HG02870 (cell line): ENCODE measurements around the gene RAB36.

ENCODE experiments used
- ATAC-seq: cut with Tn5 transposase; IDR thresholded peaks from one replicate; pipeline ENCODE4 v1.9.1; 2021; ENCODE audit warnings: mild to moderate bottlenecking, moderate library complexity; ENCODE audit not compliant: unreplicated experiment

The RAB36 gene

DNA sequence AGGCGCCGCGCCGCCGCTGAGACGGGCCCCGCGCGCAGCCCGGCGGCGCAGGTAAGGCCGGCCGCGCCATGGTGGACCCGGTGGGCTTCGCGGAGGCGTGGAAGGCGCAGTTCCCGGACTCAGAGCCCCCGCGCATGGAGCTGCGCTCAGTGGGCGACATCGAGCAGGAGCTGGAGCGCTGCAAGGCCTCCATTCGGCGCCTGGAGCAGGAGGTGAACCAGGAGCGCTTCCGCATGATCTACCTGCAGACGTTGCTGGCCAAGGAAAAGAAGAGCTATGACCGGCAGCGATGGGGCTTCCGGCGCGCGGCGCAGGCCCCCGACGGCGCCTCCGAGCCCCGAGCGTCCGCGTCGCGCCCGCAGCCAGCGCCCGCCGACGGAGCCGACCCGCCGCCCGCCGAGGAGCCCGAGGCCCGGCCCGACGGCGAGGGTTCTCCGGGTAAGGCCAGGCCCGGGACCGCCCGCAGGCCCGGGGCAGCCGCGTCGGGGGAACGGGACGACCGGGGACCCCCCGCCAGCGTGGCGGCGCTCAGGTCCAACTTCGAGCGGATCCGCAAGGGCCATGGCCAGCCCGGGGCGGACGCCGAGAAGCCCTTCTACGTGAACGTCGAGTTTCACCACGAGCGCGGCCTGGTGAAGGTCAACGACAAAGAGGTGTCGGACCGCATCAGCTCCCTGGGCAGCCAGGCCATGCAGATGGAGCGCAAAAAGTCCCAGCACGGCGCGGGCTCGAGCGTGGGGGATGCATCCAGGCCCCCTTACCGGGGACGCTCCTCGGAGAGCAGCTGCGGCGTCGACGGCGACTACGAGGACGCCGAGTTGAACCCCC is 35.8 kb downstream of the RAB36 start:
- ATAC-seq: no peak

DNA sequence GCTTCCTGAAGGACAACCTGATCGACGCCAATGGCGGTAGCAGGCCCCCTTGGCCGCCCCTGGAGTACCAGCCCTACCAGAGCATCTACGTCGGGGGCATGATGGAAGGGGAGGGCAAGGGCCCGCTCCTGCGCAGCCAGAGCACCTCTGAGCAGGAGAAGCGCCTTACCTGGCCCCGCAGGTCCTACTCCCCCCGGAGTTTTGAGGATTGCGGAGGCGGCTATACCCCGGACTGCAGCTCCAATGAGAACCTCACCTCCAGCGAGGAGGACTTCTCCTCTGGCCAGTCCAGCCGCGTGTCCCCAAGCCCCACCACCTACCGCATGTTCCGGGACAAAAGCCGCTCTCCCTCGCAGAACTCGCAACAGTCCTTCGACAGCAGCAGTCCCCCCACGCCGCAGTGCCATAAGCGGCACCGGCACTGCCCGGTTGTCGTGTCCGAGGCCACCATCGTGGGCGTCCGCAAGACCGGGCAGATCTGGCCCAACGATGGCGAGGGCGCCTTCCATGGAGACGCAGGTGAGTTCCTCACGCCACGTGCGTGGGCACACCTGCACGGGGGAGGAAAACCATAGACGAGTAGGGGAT is 36.5 kb downstream of the RAB36 start:
- ATAC-seq: no peak

DNA sequence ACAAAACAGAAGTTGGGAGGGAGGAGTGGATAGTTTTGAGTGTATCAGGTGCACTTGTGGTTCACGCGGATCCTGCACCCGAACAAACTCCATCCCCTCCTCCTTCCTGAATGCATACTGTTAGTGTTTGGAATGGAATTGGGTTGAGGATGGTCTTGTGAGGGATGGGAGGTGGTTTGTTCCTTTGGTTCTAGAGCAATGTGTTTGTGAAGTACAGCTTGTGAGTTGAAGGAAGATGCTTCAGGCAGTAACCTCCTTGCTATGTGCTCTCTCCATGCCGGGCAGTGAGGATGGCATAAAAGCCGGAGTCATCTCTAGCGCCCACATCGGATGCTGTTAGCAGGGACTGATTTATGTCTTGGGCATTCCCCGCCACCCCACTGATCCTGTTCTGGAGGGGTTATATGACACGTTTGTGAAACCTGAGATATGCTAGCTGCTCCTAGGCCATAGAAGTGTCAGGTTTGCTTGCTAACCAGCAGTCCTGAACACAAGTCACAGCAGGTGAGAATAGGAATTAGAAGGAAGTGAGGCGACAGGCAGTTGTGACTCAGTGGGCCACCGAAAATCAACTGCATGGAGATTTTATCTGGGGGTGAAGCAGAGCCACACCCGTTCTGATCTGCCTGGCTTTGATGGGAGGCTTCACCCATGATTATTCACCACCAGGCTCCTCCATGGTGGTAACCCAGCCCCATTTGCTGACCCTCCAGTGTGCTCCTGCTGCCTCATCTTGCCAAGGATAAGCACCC is 37.2 kb downstream of the RAB36 start:
- ATAC-seq: no peak

DNA sequence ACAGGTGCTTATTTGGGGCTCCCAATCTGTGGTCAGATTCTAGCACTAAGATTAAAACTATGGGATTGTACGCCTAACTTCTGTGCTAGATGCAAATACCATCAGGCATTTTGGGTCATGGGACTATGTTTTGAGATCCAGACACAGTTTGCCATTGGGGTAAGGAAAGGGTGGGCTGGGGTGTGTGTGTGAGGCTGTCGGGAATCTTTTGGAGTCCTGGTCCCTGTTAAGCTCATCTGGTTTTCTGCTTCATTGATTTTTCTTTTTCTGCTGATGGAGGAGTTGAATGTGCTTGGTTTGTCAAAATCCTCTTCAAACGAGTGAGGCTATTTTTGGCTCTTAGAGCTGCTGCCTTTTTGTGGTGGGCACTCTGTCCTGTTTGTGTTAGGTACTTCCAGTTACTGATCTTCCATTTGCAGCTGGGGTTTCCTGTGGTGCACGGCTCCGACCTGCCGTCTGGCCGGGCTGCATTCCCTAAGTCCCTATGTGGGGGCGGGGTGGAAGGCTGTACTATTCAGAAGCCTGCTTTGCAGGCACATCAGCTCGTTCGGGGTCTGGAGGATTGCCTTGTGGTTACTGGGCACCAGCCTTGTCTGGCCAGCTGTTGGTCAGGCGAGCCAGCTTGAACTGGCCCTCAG is 37.9 kb downstream of the RAB36 start:
- ATAC-seq: no peak

DNA sequence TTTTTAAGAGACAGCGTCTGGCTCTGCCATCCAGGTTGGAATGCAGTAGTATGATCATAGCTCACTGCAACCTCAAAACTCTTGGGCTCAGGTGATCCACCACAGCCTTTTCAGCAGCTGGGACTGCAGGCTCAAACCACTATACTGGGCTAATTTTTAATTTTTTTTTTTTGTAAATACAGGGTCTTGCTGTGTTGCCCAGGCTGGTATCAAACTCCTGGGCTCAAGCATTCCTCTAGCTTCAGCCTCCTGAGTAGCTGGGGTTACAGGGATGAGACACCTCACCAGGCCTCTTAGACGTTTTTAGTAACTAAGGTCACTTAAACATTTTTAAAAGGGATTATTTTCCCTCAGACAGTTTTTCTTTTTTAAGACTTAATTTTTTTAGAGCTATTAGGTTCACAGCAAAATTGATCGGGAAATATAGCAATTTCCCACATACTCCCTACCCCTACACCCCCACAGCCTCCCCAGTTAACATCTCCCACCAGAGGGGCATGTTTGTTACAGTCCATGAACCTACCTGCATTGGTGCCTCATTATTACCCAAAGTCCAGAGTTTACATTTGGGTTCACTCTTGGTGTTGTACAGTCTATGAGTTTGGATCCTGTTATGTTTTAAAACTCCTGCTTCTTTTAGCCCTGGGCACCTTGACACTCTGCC is 39.0 kb downstream of the RAB36 start:
- no peak for ATAC-seq

DNA sequence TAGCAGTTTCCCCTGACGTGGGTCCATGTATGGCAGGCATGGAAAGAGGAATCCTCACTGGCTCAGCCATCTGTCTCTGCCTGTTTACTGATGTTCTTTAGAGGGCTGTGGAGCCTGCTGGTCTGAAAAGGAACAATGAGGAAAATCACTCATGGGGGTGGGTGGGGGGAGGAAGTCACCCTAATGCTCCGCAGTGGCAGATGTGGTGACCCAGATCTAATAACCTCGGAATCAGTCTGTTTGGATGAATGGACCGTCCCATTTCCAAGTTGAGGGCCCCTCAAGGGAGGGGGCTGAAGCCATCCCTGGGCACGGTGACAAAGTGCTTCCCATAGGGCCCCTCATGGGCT is 39.5 kb downstream of the RAB36 start:
- ATAC-seq: no peak

DNA sequence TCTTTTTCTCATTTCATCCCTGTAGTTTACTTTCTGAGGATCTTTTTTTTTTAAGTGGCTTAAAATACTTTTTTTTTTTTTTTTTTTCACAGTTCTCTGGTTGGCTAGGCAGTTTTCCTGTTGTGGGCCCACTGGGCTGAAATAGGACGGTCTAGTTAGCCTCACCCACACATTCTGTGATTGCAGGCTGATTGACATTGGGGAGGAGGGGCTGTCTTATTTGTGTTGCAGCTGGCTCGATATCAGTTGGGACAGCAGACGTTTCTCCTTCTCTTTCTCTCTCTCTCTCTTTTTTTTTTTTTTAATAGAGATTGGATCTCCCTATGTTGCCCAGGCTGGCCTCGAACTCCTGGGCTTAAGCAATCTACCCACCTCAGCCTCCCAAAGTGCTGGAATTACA is 41.9 kb downstream of the RAB36 start:
- ATAC-seq: no peak

DNA sequence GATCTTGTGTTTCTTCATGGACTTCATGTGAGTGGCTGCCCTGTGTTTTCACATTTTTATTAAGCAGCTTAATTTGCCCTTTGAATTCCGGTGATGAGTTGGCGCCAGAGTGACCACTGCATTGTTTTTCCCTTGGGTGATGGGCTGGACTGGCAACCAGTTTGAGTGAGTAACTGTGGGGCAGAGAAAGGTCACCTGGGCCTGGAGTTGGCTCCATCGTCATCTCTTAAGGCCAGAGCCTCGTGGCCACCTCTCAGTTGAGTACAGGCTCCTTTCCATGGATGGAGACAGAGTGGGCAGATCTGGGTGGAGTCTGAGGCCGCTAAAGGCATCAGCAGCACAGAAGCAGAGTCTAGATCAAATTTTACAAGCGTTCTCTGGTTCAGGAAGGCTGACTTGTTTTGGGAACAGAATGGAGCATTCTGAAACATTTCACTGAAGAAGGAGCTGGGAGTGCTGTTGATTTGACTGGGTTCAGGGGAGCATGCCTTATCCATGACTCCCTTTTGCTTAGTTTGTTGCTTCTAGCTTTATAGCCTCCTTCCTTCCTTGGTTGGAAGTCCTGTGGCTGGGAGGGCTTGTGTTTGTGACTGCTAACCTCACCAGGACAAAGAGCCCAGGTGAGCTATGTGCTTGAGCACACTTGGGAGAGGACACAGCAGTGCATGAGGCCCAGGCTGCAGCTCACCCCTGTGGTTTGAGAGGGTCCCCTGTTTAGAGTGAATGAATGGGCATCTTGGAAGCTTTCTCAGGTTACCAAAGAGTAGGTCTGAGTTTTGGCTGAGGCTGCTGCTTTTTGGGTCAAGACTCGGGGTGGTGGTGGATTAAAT is 42.8 kb downstream of the RAB36 start:
- ATAC-seq: no peak

DNA sequence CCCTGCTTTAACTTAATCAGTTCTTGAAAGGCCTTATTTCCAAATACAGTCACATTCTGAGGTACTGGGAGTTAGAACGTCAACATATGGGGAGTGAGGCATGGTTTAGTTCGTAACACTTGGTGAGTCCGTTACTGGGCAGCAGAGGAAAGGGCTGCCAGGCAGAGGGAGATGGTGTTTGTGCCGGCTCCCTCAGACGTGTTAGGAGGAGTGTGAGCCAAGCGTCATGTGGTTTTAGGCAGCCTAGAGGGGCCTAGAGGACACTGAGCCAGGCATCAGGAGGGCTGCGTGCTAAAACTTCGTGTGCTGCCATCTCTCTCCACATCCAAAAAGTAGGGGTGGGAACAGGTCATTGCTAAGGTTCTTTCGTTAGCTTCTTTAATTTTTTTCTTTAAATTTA is 45.2 kb downstream of the RAB36 start:
- no peak for ATAC-seq

DNA sequence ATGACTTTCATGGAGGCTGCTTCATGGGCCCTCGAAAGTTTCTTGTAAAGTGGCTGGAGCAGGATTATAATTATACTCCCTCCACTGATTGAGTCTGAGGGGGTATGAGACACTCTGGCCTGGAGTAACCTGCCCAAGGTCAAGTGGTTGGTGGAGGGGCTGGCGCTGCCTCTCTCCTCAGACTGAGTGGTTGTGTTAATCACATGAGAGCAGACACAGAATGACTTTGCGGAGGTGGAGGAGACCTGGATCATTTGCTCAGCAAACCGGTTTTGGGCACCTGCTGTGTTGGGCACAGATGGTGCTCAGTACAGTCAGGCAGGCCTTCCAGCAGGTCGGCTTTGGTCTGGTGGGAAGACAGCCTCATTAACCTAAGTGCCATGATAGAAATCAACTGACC is 46.9 kb downstream of the RAB36 start:
- ATAC-seq: no peak

DNA sequence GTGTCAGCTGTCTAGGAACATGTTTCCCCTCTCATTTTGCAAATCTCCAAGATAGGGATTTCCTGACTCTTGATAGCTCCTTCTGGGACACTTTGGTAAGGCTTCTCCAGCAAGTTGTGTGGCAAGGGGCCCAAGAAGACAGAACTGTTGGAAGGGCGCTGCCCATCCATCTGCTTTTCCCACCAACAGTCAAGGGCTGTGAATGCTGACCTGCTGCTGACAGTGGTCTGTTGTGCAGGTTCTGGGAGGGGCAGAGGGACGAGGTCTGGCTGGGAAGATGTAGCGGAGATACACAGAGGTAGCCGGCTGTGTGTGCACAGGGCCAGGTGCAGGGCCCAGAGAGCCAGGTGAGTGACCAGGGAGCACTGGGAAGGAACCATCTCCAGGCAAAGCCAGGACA is 47.3 kb downstream of the RAB36 start:
- ATAC-seq: no peak

DNA sequence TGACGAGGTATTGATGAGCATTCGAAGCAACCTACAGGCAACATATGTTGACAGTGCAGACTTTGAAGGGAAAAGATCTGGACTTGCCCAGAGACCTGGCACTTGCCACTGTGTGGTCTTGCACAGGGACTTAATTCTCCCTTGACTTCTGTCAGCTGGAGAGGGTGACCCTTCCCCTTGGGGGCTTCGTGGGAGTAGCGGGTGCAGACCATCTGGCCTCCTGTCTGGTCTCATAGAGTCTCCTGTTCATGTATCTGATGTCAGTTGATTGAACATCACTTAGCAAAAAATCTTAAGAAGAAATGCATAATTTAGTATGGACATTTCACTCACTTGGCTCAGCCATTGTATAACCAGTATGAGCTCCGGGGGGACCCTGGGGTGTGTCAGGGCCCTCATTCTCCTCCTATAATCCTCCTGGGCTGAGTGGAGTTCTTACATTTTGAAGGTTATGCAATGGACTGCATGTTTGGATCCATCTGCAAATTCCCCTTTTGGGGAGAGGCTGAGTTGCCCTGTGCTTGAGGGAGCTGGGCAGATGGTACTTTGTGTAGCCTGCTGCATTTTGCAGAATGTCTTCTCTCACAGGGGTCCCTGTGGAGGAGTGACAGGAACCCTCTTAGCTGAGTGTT is 48.0 kb downstream of the RAB36 start:
- no peak for ATAC-seq

DNA sequence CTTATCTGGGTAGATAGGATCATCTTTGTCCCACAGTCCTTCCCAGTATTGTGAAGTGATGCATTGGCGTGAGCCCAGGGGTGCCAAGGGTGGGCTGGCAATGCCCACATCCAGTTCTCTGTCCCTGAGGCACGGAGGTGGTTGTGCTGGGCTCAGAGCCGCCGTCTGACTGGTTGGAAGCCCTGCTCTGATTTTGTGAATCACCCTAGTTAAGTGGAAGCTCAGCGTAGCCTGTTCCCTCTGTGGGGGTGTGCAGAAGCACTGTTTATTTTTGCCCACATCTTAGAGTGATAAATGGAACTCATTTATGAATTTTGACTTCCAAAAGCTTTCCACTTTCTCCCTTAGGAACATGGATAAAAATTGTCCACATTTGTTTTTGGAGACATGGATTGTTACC is 48.6 kb downstream of the RAB36 start:
- ATAC-seq: no peak

DNA sequence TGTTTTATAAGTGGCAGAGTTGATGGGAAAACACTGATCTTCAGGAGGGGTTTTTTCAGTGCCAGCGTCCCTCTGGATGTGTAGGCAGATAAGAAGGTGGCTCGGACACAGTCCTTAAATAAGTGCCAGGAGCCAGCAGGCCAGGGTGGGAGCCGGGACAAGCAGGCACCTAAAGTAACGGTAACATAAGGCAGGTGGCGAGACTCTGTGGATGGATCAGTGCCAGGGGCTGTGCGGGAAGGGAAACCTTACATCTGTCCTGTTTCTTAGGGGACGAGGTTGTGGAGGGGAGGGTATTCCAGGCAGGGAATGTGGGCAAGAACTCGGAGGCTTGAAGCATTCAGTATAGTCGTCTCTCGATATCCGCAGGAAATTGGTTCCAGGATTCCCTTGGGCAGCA is 50.9 kb downstream of the RAB36 start:
- ATAC-seq: no peak

DNA sequence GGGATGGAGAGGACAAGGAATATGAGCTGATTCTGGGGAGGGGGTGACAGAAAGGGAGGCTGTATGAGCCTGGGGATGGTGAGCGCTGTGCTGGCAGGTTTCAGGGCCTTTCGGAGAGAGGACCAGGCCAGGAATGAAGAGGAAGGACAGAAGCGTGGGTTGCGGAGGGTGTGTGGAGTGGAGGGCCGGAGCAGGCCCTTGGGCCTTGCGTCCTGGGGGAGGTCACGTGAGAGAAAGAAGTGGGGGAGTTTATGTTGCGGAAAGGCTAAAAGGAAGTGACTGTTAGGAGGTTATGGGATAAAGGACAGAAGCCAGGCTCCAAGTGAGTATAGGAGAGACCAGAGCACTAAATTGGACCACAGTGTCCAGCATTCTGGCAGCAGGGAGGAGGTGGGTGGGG is 52.6 kb downstream of the RAB36 start:
- ATAC-seq: no peak

DNA sequence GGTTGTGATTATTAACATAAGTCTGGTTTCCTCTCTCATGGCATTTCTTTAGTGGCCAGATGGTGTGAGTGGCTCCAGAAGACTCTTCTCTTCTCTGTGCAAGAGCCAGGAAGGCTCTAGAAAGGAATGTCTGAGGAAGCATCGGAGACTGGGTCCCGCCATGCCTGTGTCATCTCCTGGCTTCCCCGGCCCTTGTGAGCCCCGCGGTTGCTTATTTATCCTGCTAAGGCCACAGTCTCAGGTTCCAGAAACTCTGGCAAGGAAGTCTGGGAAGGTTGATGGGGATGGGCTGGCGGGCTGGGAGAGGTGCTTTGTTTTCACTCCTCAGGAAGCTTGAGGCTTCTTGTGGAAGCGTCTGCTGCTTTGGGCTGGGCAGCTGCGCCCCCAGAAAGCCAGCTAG is 53.9 kb downstream of the RAB36 start:
- ATAC-seq: no peak

DNA sequence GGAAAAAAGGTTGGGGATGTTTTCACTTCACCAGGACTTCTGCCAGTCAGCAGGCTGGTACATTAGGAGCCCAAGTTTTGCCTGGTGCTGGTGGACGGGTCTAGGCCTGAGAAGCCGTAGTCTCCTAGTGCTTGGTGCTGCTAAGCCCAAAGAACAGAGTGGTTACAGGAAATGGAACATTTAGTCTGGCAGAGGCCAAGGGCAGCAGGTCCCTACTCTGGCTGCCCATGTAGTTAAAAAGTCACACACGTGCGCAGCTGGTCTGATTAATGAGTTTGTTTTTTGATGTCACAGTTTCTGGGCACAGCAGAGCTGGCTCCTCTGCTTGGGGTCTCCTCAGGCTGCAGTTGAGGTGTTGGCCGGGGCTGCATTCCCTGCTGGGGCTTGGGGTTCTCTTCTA is 55.6 kb downstream of the RAB36 start:
- no peak for ATAC-seq

DNA sequence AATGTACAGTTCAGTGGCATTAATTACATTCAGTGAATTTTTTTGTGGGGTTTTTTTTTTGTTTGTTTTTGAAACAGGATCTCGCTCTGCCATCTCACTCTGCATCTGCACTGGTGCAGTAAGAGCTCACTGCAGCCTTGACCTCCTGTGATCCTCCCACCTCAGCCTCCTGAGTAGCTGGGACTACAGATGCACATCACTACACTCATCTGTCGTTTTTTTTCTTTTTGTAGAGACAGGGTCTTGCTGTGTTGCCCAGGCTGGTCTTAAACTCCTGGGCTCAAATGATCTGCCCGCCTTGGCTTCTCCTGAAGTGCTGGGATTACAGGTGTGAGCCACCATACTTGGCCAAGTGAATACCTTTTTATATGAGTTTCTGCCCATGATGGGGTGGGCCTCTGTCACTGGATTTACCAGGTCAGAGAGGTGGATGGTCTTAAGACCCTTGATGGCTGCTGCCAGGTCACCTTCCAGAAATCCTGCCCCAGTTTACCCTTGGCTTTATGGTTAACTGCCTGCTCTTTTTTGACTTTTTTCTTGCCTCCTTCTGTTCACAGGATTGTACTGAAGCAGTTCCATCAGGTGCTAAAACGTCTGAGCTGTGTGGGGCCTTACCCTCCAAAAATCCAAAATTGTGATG is 57.7 kb downstream of the RAB36 start:
- no peak for ATAC-seq

DNA sequence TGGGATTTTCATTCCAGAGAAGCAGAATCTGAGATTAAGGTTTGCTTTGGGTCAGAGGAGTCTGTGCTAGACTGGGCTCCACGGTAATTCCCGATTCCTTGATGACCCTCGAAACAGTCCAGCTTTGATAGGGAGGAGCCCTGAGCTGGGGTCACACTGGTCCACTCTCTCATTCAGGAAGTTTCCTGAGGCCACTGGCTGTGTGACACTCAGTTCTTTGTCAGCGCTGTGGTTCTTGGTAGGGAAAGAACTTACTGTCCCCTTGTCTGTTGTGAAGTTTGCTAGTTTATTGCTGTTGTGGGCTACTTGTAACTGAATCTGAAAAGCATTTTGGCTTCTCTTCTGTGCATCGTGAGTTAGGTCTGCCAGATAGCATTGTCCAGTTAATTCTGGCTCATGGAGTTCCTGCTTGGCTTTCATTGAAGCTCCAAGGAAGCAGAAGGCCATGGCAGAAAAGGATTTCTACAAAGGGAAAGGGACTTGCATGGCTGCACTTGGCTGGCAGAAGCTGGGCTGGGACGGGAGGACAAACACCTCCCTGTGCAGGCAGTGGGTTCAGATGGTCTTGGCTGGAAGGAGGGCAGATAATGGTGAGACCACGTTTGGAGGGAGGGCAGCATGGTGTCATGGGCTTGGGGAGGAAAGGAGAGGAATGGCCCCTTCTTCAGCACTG is 58.3 kb downstream of the RAB36 start:
- no peak for ATAC-seq
